ENCODE data around the gene PPARD.

- TF ChIP-seq CTCF (IDR thresholded peaks at IDR 0.05), result no peak
- TF ChIP-seq POLR2A (IDR thresholded peaks at IDR 0.05), result no peak
Observed at GRCh38 chr6:35445691-35446090, 103.3 kb downstream of the PPARD start.
